ENCODE results near the gene DNPH1.

Gene DNPH1

GRCh38 chr6:43180058-43180457 is 49.2 kb downstream of the DNPH1 start:
- DNase-seq, result no peak

DNA sequence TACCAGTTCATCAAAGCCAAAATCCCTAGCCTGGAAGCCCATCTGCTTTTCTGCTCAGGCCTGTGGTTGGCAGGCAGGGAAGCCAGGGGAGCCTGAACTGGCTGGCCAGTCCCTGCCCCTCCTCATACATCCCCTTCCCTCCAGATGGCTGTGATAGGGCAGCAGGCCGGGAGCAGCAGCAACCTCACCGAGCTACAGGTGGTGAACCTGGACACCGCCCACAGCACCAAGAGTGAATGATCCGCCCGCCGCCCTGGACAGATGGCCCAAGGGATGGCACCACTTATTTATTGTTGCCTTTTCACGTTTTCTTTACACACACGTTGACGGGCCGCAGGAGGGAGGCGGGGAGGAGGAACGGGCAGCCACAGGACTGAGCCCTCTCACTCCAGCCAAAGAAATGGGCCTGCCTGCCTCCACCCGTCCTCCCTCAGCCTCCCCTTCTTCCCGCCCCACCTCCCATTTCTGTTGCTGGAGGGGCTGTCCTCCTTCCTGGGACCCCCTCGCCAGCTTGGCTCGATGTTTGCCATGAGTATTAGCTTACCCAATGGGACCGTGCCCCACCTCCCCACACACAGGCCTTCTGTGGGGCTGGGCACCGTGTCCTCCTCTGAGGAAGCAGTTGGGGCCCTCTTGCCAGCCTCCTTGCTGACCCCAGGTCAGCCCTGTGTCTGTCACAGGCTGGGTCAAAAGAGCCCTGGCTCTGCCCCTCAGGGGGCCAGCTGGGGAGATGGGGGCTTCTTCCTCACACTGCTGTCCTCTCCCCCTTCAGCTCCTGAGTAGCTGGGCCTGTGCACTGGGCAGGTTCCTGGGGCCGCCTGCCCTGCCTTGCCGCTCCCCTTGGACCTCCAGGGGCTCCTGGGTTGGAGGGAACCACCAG is 50.1 kb downstream of the DNPH1 start:
- DNase-seq, result no peak

- DNase-seq, result no peak
These were observed 51.1 kb downstream of the DNPH1 start for GRCh38 chr6:43178150-43178549.

DNA sequence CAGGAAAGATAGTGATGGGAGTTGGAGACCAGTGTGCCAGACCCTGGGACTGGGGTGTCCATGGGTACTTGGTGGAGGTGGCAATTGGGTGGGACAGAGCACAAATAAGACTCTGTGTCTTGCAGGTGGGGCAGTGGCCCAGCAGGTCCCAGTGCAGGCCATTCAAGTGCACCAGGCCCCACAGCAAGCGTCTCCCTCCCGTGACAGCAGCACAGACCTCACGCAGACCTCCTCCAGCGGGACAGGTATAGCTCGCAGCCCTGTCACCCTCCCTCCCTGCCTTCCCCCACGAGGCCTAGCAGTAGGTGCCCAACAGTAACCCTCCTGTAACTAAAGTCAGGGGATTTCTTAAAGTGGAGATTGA is 52.9 kb downstream of the DNPH1 start:
- no peak for DNase-seq

- DNase-seq, result no peak
These were observed 53.4 kb downstream of the DNPH1 start for GRCh38 chr6:43175676-43176422.
